Endothelial cell of umbilical vein (primary cell): Measurements from ENCODE around the gene GGA2. TPM values are rescaled to one million over a fixed set of nuclear protein-coding genes. Genes with fewer than 3 reads are reported as not detected.

ENCODE experiments used
- BruUV-seq: library from RNA; stranded (reverse); fragments of 400-500 nt; replicated peaks from 2 replicates; lab custom pipeline; 2021; lab: Mats Ljungman, UMichigan
- CTCF ChIA-PET: fragments of 300-600, 350-600 bp; sonication (Branson Sonifier 250); formaldehyde crosslinking; loops from one replicate; lab custom pipeline; 2021; ENCODE audit warnings: antibody characterized with exemption, inconsistent platforms; lab: Charles Lee
- POLR2A ChIA-PET: fragments of 300-600, 350-600 bp; sonication (Branson Sonifier 250); formaldehyde crosslinking; loops from one replicate; lab custom pipeline; 2021; ENCODE audit warnings: antibody characterized with exemption, inconsistent platforms; lab: Charles Lee
- DNase-seq: peaks from one replicate; pipeline ENCODE4 v3.0.0-alpha.2; 2011; ENCODE audit warnings: low read depth, low spot score
- FAIRE-seq: peaks from 2 replicates; lab custom pipeline; 2011; peaks lifted over from hg19 to GRCh38; lab: Jason Lieb, UNC
- H2AFZ ChIP-seq: 2 replicates; pipeline ENCODE4 v1.6.0; 2012; ENCODE audit warnings: low read depth, low read length, control low read depth, inconsistent platforms
- H3K27ac ChIP-seq: 2 replicates; pipeline ENCODE4 v1.5.1; 2011; ENCODE audit warnings: low read depth, mild to moderate bottlenecking, control low read depth, low read length, moderate library complexity; ENCODE audit not compliant: insufficient read depth
- H3K27me3 ChIP-seq, 2 experiments: 2 replicates each; pipeline versions ENCODE4 v1.6.0 to v1.6.1; 2011; ENCODE audit warnings: low read length in 2 of 2, mixed read lengths in 1 of 2; ENCODE audit not compliant: control insufficient read depth in 2 of 2, insufficient read depth in 2 of 2
- H3K36me3 ChIP-seq, 2 experiments: 2 replicates in 1 of 2; 3 replicates in 1 of 2; pipeline ENCODE4 v1.5.1; 2011; ENCODE audit warnings: low read length in 2 of 2, mild to moderate bottlenecking in 1 of 2, moderate library complexity in 1 of 2; ENCODE audit not compliant: control insufficient read depth in 2 of 2, insufficient read depth in 2 of 2; ENCODE audit errors: extremely low read depth in 1 of 2
- H3K4me1 ChIP-seq: 3 replicates; pipeline ENCODE4 v1.5.1; 2011; ENCODE audit warnings: mild to moderate bottlenecking, low read length; ENCODE audit not compliant: control insufficient read depth, insufficient read depth; ENCODE audit errors: extremely low read depth
- H3K4me2 ChIP-seq: 2 replicates; pipeline ENCODE4 v1.6.1; 2011; ENCODE audit warnings: low read length, control low read depth, mixed read lengths; ENCODE audit not compliant: insufficient read depth
- H3K4me3 ChIP-seq, 3 experiments: fragments of 200-600 bp in 1 of 3; sonication (generic), shearing (Covaris generic) in 1 of 3; replicated peaks in 1 of 3; 2 replicates each; pipeline ENCODE4 v1.5.1; 2011 to 2016; ENCODE audit warnings: control low read depth in 3 of 3, low read length in 3 of 3, mild to moderate bottlenecking in 2 of 3, inconsistent platforms in 1 of 3, low read depth in 1 of 3, moderate library complexity in 1 of 3; ENCODE audit not compliant: insufficient read depth in 1 of 3
- H3K79me2 ChIP-seq: 2 replicates; pipeline ENCODE4 v1.6.0; 2012; ENCODE audit warnings: low read length, inconsistent platforms; ENCODE audit not compliant: control insufficient read depth, insufficient read depth
- H3K9ac ChIP-seq: replicated peaks from 2 replicates; pipeline ENCODE3; 2011; ENCODE audit warnings: low read length, control low read depth; ENCODE audit not compliant: insufficient read depth; ENCODE audit errors: extremely low read depth
- H3K9me1 ChIP-seq: replicated peaks from 3 replicates; pipeline ENCODE4 v1.6.0; 2011; ENCODE audit warnings: mild to moderate bottlenecking, low read length; ENCODE audit not compliant: control insufficient read depth, insufficient read depth; ENCODE audit errors: extremely low read depth
- H3K9me3 ChIP-seq: replicated peaks from 2 replicates; pipeline ENCODE4 v1.5.1; 2012; ENCODE audit warnings: low read length, inconsistent platforms; ENCODE audit not compliant: control insufficient read depth, insufficient read depth
- H4K20me1 ChIP-seq: replicated peaks from 2 replicates; pipeline ENCODE3; 2011; ENCODE audit warnings: mild to moderate bottlenecking, low read length; ENCODE audit not compliant: control insufficient read depth, insufficient read depth; ENCODE audit errors: extremely low read depth
- CTCF ChIP-seq, 2 donors: IDR thresholded peaks; 1 replicate in 1 of 2; 2 replicates in 1 of 2; pipeline ENCODE4 v1.5.1; 2011; ENCODE audit warnings: low read length in 2 of 2, mild to moderate bottlenecking in 2 of 2, moderate library complexity in 2 of 2, control low read depth in 1 of 2, inconsistent platforms in 1 of 2, low read depth in 1 of 2; ENCODE audit not compliant: insufficient read depth in 1 of 2; ENCODE audit errors: extremely low read depth in 1 of 2
- EZH2 ChIP-seq: IDR thresholded peaks from 2 replicates; pipeline ENCODE4 v1.6.1; 2012; ENCODE audit warnings: borderline replicate concordance, low read depth, mild to moderate bottlenecking, moderate library complexity, low read length, inconsistent platforms; ENCODE audit not compliant: severe bottlenecking
- FOS ChIP-seq: IDR thresholded peaks from 2 replicates; pipeline ENCODE4 v1.6.1; 2011; ENCODE audit warnings: mild to moderate bottlenecking, low read length, moderate library complexity, borderline replicate concordance; ENCODE audit not compliant: insufficient read depth
- GATA2 ChIP-seq: IDR thresholded peaks from 2 replicates; pipeline ENCODE4 v1.7.0; 2011; ENCODE audit warnings: low read depth, mild to moderate bottlenecking, moderate library complexity, mixed read lengths, low read length; ENCODE audit not compliant: insufficient read length, insufficient read depth
- JUN ChIP-seq: IDR thresholded peaks from 2 replicates; pipeline ENCODE4 v1.6.1; 2011; ENCODE audit warnings: borderline replicate concordance, low read depth; ENCODE audit not compliant: insufficient read length, insufficient read depth
- MAX ChIP-seq: IDR thresholded peaks from 2 replicates; pipeline ENCODE4 v1.6.1; 2011; ENCODE audit not compliant: insufficient read depth, insufficient read length
- MYC ChIP-seq: IDR thresholded peaks from one replicate; pipeline ENCODE4 v1.6.1; 2011; ENCODE audit warnings: mild to moderate bottlenecking, low read depth, low read length
- POLR2A ChIP-seq: IDR thresholded peaks from 2 replicates; pipeline ENCODE4 v1.6.1; 2012; ENCODE audit warnings: low read depth, mild to moderate bottlenecking, control low read depth, low read length
- POLR2AphosphoS5 ChIP-seq: IDR thresholded peaks from 2 replicates; pipeline ENCODE4 v1.6.1; 2012; ENCODE audit warnings: low read depth, mild to moderate bottlenecking, control low read depth, low read length, moderate library complexity; ENCODE audit not compliant: insufficient read depth
- dilution Hi-C: fragments of 300-500 bp; cut with MboI; formaldehyde crosslinking; loops from one replicate; pipeline ENCODE4 v1.15.0; 2019; ENCODE audit warnings: low sequenced_read_pairs; ENCODE audit not compliant: extremely low pct_ligation_motif_present
- intact Hi-C: fragments of 100-400 bp; cut with micrococcal nuclease; formaldehyde crosslinking; loops from one replicate; pipeline ENCODE4 v1.10.0; 2022
- polyA plus RNA-seq, 4 experiments: library from polyadenylated mRNA; depleted of rRNA in 3 of 4; stranded (reverse) in 3 of 4; unstranded in 1 of 4; fragments of >200 nt; gene quantifications; 2 replicates each; pipeline versions ENCODE4 v1.2.1 to v1.2.3, GENCODE V29; 2011 to 2012; ENCODE audit warnings: missing spikeins in 1 of 4
- total RNA-seq: library from RNA; stranded (reverse); gene quantifications from 2 replicates; pipeline ENCODE4 v1.2.3, GENCODE V29; 2021

Gene GGA2
- total and polyA plus RNA-seq, 2 donors (not counting 3 experiments of a cell fraction or from before 2014, with no cell fraction given) = 33.3 to 73.1 TPM

- intact Hi-C loops (no loop called here), dilution Hi-C loops (no loop called here)
- CTCF ChIA-PET = interaction anchor here (1.4 kb wide), 1 partner anchor 9 kb away, joined by 4 read pairs; no protein-coding TSS in a partner anchor
- no peak overlapping the region for H3K9ac ChIP-seq
- H3K9me1 ChIP-seq = no peaks in the 10 kb centered on the region
- DNase-seq = no peak
- BruUV-seq = no TSS peak
- no peaks in the 10 kb centered on the region for H3K9me3 ChIP-seq
- H3K27ac ChIP-seq = no peak overlapping the region
- POLR2A ChIA-PET = no interaction called here
- H3K4me3 ChIP-seq = no peak overlapping the region
- no peak for TF ChIP-seq FOS
- no peak for TF ChIP-seq POLR2AphosphoS5
- TF ChIP-seq GATA2 = no peak
- no peak for TF ChIP-seq EZH2
- no peak for TF ChIP-seq JUN
- TF ChIP-seq MYC = no peak
- TF ChIP-seq MAX = no peak
- no peak for TF ChIP-seq POLR2A
- TF ChIP-seq CTCF (IDR thresholded peaks at IDR 0.05; ENCODE audit: extremely low read depth in 1 of 2, insufficient read depth in 1 of 2, low read depth in 1 of 2, low read length in 2 of 2) = no peak
- H2AFZ ChIP-seq = no peak overlapping the region
- no peaks in the 10 kb centered on the region for H3K27me3 ChIP-seq
- peaks cover 8% of the 10 kb centered on the region for H3K4me1 ChIP-seq
- H3K79me2 ChIP-seq = no peaks in the 10 kb centered on the region
- no peaks in the 10 kb centered on the region for H4K20me1 ChIP-seq
- FAIRE-seq = no peak
- H3K36me3 ChIP-seq = no peaks in the 10 kb centered on the region
- no peak overlapping the region for H3K4me2 ChIP-seq
These were observed 6.3 kb upstream of the GGA2 start for GRCh38 chr16:23516366-23517137.
